Stomach (tissue), 9 donors: ENCODE measurements around the gene STYXL1. TPM values are rescaled to one million over a fixed set of nuclear protein-coding genes. Genes with fewer than 3 reads are reported as not detected.

Source experiments
- DNase-seq, 2 donors: peaks; one replicate each; pipeline versions ENCODE4 v3.0.0 to v3.0.0-alpha.2; 2013 to 2019
- H3K27ac ChIP-seq, 5 donors: fragments of 200-600 bp in 4 of 5; sonication (generic) in 4 of 5; one replicate each; pipeline ENCODE4 v1.5.1; 2013 to 2019; ENCODE audit warnings: mild to moderate bottlenecking in 1 of 5, moderate library complexity in 1 of 5
- H3K27me3 ChIP-seq, 3 donors: fragments of 200-600 bp; sonication (generic); one replicate each; pipeline ENCODE4 v1.5.1; 2017 to 2019; ENCODE audit warnings: mixed run types in 1 of 3
- H3K36me3 ChIP-seq, 4 donors: fragments of 200-600 bp; sonication (generic); 1 replicate in 3 of 4; 2 replicates in 1 of 4; pipeline ENCODE4 v1.5.1; 2016 to 2019
- H3K4me1 ChIP-seq, 4 donors: fragments of 200-600 bp; sonication (generic); one replicate each; pipeline ENCODE4 v1.5.1; 2016 to 2019
- H3K4me3 ChIP-seq, 4 donors: fragments of 200-600 bp; sonication (generic) in 3 of 4; one replicate each; pipeline ENCODE4 v1.5.1; 2016 to 2019; ENCODE audit warnings: mild to moderate bottlenecking in 1 of 4
- H3K9me3 ChIP-seq, 4 donors: fragments of 200-600 bp; sonication (generic); one replicate each; pipeline ENCODE4 v1.5.1; 2016 to 2019
- CTCF ChIP-seq, 7 experiments: fragments of 450-650 bp in 4 of 7; fragments of 200-600 bp in 3 of 7; sonication (generic) in 3 of 7; IDR thresholded peaks; one replicate each; pipeline ENCODE4 v1.5.1; 2016 to 2019; ENCODE audit warnings: antibody characterized with exemption in 7 of 7, control low read depth in 2 of 7, mild to moderate bottlenecking in 1 of 7
- EP300 ChIP-seq: sonication (generic); formaldehyde crosslinking; IDR thresholded peaks from one replicate; pipeline ENCODE4 v1.6.1; 2017; ENCODE audit warnings: antibody characterized with exemption
- POLR2A ChIP-seq, 4 donors: fragments of 450-650 bp; IDR thresholded peaks; one replicate each; pipeline ENCODE4 v1.6.1; 2016; ENCODE audit warnings: antibody characterized with exemption in 4 of 4, control low read depth in 2 of 4, mild to moderate bottlenecking in 1 of 4, moderate library complexity in 1 of 4
- POLR2AphosphoS5 ChIP-seq, 3 donors: sonication (generic); formaldehyde crosslinking; IDR thresholded peaks; one replicate each; pipeline ENCODE4 v1.6.1; 2016; ENCODE audit warnings: antibody characterized with exemption in 3 of 3
- WGBS, 5 donors: extraction: QIAGEN DNeasy Blood & Tissue Kit in 3 of 5; methylation state at CpG; one replicate each; pipeline versions ENCODE4 v1.1.5 to v1.1.7; 2013 to 2018; 5-methylcytosine and 5-hydroxymethylcytosine counted together
- intact Hi-C: fragments of 100-400 bp; cut with DNase I; formaldehyde crosslinking; loops from one replicate; pipeline ENCODE4 v1.15.1; 2023; ENCODE audit warnings: low total_unique reads
- polyA plus RNA-seq, 3 donors: library from polyadenylated mRNA; stranded (reverse); fragments of 200-250 nt; gene quantifications; one replicate each; pipeline ENCODE4 v1.2.3, GENCODE V29; 2013
- total RNA-seq, 5 donors: library from RNA; depleted of rRNA; stranded (reverse); fragments of >200 nt; gene quantifications; one replicate each; pipeline versions ENCODE4 v1.1.0 to v1.2.3, GENCODE V29; 2014 to 2016
- donor health status: healthy with polysubstance abuse.
- donor health status: Bipolar disorder and iron deficiency.
- donor health status: healthy.

STYXL1 gene
- total and polyA plus RNA-seq, 8 donors = 12.3 to 58.1 (median 33.4) TPM

DNA sequence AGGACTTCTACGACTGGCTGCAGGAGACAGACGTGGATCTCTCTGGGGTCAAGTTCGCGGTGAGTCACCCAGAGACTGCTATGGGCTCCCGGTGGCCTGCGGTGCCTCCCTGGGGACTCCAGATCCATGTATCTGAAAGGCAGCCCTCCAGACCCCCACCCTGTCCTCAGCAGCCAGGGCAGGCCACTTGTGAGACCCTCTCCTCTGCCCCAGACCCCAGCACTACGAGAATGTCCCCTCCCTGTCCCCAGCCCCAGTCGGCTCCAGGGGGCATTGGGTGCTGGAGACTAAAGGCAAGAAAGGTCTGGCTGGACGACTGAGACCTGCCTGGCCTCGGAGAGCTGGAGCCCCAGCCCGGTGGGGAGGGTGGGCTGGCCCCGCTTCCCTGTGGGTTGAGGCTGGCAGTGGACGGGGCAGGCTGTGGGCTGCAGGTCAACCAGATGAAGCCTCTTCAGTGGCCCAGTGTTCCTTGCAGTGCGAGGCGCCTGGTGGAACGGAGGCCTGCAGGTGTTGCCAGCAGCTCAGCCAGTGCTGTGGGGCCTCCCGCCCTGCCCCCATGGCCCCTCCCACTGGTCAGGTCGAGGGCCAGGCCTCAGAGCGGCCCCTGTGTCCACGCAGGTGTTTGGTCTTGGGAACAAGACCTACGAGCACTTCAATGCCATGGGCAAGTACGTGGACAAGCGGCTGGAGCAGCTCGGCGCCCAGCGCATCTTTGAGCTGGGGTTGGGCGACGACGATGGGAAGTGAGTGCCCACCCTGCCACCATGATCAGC, 67.2 kb downstream of the STYXL1 start:
- intact Hi-C loops = no loop called here
- H3K4me3 ChIP-seq = no peak overlapping the region
- no peaks in the 10 kb centered on the region for H3K27me3 ChIP-seq
- peaks cover 54 to 83% (median 72%) of the 10 kb centered on the region in 4 donors for H3K36me3 ChIP-seq
- peak overlapping the region in 4 of 5 donors; percentile 5 to 38 (median 25) for H3K27ac ChIP-seq
- H3K4me1 ChIP-seq = peaks cover 7 to 30% (median 12%) of the 10 kb centered on the region in 4 donors
- no peak for DNase-seq
- WGBS, 5 donors = 80 to 87% (median 82%) methylated on average over 16 to 29 of the region's 29 CpGs
- TF ChIP-seq CTCF (IDR thresholded peaks at IDR 0.05) = no peak
- TF ChIP-seq EP300 = no peak
- no peak for TF ChIP-seq POLR2AphosphoS5 (IDR thresholded peaks at IDR 0.05)
- no peak for TF ChIP-seq POLR2A (IDR thresholded peaks at IDR 0.05)
- H3K9me3 ChIP-seq = no peaks in the 10 kb centered on the region

GRCh38 chr7:75979759-75980429, 67.9 kb downstream of the STYXL1 start:
- 59 to 91% (median 64%) methylated on average over 11 to 22 of the region's 22 CpGs for WGBS, 5 donors
- Histone ChIP-seq H3K4me3 (no peak overlapping the region), H3K27ac (peak overlapping the region in 4 of 5 donors; percentile 17 to 49 (median 36)), H3K36me3 (peaks cover 48 to 76% (median 67%) of the 10 kb centered on the region in 4 donors), H3K27me3 (no peaks in the 10 kb centered on the region), H3K4me1 (peaks cover 7 to 23% (median 10%) of the 10 kb centered on the region in 4 donors), H3K9me3 (no peaks in the 10 kb centered on the region)
- intact Hi-C loops = no loop called here
- TF ChIP-seq POLR2AphosphoS5 (IDR thresholded peaks at IDR 0.05) (peak in 1 of 3 donors; percentile 3), POLR2A (IDR thresholded peaks at IDR 0.05) (no peak)
- DNase-seq = peak; percentile 71 to 80

- peaks cover 33 to 70% (median 67%) of the 10 kb centered on the region in 4 donors for H3K36me3 ChIP-seq
- peak in 1 of 2 donors; percentile 80 for DNase-seq
Measured at GRCh38 chr7:75977743-75978142, 70.1 kb downstream of the STYXL1 start.

DNA sequence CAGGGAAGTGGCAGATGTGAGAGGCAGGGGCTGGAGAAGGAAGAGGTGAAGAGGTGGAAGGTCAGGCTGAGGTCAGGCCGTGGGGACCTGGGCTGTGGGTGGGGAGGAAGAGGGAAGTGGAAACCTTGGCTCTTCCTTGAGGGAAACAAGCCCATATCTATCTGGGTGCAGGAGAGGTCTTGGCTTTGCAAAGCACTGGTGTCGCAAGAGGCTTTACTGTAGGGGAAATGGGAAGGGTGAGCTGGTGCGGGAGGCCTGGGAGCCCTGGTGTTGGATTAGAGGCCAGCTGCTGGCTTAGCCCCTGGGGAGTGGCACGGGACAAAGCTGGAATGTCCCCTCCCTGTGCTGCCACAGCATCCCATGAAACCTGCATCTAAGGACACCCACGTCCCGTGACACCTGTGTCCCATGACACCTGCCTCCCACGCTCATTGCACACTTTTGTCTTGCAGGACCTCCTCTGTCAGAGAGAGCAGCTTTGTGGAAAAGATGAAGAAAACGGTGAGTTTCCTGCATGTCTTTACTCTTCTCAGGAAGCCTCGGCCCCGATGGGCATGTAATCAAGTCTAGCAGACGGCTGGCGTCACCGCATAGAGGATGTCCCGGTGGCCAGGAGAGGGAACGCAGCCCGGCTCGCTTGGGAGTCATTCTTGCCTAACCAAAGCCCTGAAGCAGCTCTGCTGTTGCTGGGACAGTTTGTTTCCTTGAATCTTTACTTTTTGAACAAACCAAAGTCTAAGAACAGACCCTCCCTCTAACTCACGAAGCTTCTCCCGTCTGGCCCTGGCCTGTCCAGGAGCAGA, 75.6 kb downstream of the STYXL1 start:
- 65 to 78% (median 72%) methylated on average over 19 of the region's 19 CpGs for WGBS, 5 donors
- no peaks in the 10 kb centered on the region for H3K27me3 ChIP-seq
- DNase-seq = no peak
- peaks cover 9 to 59% (median 39%) of the 10 kb centered on the region in 4 donors for H3K36me3 ChIP-seq
- TF ChIP-seq POLR2AphosphoS5 (IDR thresholded peaks at IDR 0.05) = no peak
- TF ChIP-seq POLR2A (IDR thresholded peaks at IDR 0.05) = no peak
- TF ChIP-seq EP300 = no peak
- peak in 1 of 7 experiments; percentile 10 for TF ChIP-seq CTCF (IDR thresholded peaks at IDR 0.05)
- H3K9me3 ChIP-seq = no peaks in the 10 kb centered on the region
- intact Hi-C loops = no loop called here
- H3K4me3 ChIP-seq = no peak overlapping the region
- peaks cover 26 to 46% (median 38%) of the 10 kb centered on the region in 4 donors for H3K4me1 ChIP-seq
- peak overlapping the region in 4 of 5 donors; percentile 45 to 67 (median 57) for H3K27ac ChIP-seq

More at GRCh38 chr7:75977743-75978142, 70.1 kb downstream of the STYXL1 start:
- 73 to 84% (median 79%) methylated on average over 8 of the region's 8 CpGs for WGBS, 5 donors
- H3K4me3 ChIP-seq = no peak overlapping the region
- intact Hi-C loops = no loop called here
- no peak for TF ChIP-seq CTCF (IDR thresholded peaks at IDR 0.05)
- no peaks in the 10 kb centered on the region for H3K9me3 ChIP-seq
- peaks cover 7 to 23% (median 10%) of the 10 kb centered on the region in 4 donors for H3K4me1 ChIP-seq
- H3K27ac ChIP-seq = no peak overlapping the region
- H3K27me3 ChIP-seq = no peaks in the 10 kb centered on the region
